HG03432 (cell line): ENCODE results near the gene GPBP1.

ENCODE experiments used
- ATAC-seq: cut with Tn5 transposase; IDR thresholded peaks from one replicate; pipeline ENCODE4 v1.9.1; 2021; ENCODE audit warnings: mild to moderate bottlenecking, moderate library complexity; ENCODE audit not compliant: unreplicated experiment

GPBP1 gene

DNA sequence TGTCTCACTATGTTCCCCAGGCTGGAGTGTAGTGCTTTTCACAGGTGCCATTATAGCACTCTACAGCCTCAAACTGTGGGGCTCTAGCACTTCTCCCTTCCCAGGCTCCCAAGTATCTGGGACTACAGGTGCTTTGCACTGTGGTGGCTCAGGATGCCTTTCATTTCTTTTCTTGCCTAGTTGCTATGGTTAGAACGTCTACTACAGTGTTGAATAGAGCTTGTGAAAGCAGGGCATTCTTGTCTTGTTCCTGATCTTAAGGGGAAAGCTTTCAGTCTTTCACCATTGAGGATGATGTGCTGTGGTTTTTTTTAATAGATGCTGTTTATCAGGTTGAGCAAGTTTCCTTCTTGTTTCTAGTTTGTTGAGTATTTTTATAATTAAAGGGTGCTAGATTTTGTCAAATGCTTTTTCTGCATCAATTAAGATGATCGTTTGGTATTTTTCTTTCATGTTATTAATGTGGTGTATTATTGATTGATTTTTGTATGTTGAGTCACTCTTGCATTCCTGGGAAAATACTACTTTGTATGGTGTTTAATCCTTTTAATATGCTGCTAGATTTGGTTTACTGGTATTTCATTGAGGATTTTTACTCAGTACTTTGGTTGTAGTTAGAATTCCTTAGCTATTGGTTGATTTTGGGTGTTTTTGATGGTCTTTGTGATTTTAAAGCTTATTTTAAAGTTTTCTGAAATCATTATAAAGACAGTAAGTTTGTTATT is 35.6 kb downstream of the GPBP1 start:
- ATAC-seq, result no peak

DNA sequence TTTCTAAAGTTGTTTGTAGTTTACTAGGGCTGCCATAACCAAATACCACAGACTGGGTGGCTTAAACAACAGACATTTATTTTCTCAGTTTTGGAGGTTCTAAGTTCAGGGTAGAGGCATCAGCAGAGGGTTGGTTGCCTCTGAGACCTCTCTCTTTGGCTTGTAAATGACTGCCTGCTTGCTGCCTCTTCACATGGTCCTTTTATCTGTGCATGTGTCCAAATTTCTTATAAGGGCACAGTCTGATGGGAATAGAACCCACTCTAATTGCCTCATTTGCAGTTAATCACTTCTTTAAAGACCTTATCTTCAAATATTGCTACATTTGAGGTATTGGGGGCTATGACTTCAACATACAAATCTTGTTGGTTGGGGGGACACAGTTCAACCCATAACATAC is 36.8 kb downstream of the GPBP1 start:
- ATAC-seq, result no peak

DNA sequence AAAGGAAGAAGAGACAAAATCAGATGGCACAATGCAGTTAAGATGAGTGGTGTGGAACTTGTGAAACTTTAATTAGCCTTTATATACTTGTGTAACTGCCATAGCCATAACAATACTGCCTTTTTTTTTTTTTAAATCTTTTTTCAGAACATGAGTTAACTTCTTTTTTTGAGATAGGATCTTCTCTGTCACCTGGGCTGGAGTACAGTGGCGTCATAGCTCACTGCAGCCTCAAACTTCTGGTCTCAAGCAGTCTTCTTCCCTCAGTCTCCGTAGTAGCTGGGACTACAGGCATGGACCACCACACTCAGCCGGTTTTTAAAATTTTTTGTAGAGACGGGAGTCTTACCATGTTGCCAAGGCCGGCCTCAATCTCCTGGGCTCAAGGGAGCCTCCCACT is 37.2 kb downstream of the GPBP1 start:
- no peak for ATAC-seq

DNA sequence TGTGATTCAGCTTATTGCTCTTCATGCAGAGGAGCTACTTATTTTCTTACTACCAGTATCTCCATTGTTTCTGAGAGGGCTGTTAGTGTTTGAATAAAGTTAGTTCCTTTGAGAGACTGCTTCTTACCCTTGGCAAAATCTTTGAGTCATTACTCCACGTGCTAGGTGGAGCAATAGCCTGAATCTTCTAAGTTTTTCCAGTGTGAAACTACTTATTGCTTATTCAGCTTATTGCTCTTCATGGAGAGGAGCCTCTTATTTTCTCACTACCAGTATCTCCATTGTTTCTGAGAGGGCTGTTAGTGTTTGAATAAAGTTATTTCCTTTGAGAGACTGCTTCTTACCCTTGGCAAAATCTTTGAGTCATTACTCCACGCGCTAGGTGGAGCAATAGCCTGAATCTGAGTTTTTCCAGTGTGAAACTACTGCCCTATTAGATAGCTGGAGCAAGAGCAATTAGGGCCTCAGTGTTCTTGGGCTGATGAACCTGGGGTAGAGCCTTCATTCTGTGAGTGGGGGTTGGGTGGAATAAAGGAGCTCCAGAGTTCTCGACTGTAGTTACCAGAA is 41.9 kb downstream of the GPBP1 start:
- no peak for ATAC-seq

DNA sequence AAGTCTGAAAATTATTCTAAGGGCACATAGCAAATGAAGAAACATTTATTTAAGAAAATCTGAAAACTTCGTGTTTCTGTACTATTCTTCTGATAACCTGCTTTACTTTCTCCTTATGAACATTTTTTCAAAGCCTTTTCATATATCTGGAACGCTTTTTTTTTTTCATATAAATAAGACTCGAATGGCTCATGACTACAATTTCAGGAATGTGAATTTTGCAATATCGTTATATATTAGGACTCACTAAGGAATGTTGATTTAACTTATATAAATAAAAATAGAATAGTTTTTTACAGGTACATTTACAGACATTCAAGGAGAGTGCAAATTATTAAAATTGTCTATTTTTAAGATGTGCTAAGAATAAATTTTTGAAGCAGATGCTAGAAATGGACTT is 42.9 kb downstream of the GPBP1 start:
- ATAC-seq, result no peak

DNA sequence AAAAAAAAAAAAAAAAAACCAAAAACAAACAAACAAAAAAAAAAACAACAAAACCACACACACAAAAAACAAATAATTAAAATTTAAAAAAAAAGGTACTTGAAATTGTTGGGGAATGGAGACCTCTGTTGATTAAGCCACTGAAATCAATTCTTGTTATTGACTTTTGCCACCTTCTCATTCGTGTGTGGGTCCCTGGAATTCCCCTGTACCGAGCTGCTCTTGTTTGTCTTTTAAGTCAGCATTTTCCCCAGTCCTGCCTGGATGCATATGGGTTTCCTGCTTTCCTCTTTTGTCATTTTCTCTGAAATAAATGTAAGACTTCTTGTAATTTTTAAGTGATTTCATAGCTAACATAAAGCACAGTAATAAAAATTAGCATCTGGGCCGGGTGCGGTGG is 45.5 kb downstream of the GPBP1 start:
- ATAC-seq, result no peak

DNA sequence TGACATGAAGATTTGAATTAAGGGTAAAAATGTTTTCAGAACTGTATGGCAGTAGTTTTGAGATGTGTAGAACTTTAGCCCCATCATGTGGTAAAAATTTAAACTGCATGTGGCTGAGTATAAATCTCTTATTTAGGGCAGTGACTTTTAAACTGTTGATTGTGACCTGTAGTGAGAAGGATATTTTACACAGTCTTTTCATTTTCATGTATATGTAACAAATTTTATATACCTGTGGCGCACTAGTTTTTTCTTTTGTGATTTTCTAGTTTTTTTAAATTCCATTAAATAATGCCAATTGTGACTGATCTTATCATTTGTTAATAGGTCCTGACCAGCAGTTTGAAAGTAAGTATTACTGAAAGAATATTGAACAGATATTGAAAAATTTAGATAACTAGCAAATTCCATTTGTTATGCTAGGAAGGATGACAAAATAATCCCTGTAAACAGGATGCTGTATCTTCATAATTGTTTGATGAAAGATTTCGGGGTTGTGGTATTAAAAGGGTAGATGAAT is 47.2 kb downstream of the GPBP1 start:
- ATAC-seq, result peak; percentile 65

DNA sequence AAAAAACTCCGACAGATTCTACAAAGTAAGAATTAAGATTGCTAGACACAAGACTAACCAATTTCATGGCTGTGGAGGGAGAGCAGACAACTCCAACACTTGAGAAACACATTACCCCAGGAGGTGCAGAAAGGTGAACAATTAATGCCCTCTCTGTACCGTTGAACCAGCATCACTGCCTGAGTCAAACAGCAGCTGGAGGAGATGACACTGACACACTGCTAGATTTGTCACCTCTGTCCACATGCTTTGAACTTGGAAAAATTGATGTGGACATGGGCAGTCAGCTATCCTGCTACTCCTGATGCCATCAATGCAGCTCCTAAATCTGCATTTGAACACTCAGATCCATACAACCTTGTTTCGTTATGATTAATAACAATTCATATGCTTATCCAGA is 51.7 kb downstream of the GPBP1 start:
- no peak for ATAC-seq

DNA sequence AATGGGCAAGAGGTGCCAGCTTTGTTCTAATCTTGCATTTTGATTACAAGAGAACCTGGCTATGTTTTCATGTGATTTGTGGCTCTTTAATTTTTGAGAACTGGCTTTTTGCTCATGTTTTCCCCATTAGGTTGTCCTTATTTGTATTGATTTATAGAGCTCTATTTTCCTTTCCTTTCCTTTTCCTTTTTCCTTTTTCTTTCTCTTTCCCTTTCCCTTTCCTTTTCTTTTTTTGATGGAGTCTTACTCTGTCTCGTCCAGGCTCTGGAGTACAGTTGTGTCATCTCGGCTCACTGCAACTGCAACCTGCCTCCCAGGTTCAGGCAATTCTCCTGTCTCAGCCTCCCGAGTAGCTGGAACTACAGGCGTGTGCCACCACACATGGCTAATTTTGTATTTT is 55.5 kb downstream of the GPBP1 start:
- no peak for ATAC-seq

DNA sequence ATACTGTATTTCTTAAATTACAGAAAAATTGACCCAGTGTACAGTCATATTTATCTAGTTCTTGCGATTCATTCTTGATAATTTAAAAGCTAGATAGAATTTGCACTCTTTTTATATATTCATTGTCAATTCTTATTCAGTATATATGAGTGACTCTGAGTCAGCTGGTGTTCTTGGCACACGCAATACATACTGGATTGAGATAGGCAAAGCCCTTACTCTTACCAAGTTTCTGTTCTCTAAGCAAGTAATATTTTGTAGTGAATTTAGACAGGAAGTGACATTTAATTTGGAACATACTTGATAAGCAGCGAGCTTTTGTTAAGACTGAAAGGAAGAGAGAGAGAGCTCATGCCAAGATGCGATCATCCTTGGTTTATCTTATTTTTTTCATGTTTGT is 57.7 kb downstream of the GPBP1 start:
- no peak for ATAC-seq

DNA sequence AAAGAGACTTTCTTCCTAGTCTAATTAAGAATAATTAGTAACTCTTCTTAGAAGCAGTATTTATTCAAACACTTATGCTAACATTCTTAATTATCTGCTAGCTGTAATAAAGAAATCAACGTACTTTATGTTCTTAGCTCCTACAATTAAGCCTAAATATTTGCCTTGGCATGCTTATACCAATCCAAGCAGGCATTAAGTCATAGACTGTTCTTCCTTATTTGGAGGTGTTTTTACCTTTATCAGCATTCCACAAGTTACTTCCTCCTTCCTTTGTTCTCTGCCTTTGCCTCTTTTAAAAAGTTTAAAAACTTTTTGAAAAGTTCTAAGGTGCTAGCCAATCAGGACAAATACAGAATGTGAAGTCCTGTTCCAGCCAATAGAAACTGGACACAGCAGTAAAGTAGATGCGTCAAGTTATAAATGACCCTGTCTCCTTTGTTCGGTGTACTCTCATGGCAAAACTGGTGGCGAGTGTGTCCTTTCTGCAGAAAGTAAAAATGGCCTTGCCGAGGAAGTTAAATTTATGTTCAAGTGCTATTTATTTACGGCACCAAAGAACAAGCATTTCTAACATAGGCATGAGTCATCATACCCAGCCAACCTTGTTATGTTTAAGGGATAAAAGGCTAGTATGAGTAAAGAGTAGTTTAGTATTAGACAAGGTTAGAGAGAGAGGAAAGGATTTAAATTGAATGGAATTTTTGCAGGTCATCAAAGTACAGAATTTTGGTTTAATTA is 58.6 kb downstream of the GPBP1 start:
- no peak for ATAC-seq

DNA sequence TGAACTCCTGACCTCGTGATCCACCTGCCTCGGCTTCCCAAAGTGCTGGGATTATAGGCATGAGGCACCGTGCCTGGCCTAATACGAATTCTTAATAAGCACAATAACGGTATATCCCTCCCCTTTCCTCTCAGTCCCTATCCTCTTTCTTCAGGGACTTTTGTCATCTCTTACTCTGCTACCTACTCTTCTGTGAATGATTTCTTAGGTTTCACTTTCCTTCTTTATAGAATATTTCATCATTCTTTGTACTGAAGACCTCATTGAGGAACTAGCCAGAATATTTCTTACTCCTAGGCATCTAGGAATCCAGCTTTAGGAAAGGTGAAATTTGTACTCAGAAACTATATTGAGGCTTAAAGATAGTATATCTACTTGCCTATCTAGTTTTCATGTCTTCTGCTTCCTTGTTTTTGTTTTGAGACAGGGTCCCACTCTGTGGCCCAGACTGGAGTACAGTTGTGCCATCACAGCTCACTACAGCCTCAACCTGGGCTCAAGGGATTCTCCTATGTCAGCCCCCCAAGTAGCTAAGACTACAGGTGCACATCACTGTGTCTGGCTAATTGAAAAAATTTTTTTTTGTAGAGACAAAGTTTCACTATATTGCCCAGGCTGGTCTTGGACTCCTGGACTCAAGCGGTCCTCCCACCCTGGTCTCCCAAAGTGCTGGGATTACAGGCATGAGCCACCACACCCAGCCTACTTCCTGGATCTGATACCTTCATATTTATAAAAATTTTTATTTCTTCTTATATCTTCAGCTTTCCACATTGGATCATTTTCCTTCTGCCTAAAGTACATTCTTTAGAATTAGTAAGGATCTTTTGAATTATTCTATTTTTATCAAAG is 69.7 kb downstream of the GPBP1 start:
- ATAC-seq, result peak; percentile 91

DNA sequence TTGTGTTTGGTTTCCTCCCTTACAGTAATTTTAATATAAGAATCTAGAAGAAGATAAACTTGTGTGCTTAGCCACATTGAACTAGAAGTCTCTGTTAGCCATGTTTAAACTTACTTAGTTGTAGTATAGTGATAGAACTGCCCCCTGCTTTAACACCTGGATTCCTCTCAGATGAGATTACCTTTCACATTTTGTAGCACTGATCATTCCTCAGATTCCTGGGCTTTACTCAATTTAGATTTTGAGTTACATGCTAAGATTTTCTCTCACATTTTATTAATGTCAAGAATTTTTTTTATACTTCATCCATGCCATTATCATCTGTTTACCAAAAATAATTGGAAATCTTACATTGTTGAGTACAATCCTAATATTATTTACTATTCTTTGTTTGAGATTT is 70.5 kb downstream of the GPBP1 start:
- no peak for ATAC-seq

DNA sequence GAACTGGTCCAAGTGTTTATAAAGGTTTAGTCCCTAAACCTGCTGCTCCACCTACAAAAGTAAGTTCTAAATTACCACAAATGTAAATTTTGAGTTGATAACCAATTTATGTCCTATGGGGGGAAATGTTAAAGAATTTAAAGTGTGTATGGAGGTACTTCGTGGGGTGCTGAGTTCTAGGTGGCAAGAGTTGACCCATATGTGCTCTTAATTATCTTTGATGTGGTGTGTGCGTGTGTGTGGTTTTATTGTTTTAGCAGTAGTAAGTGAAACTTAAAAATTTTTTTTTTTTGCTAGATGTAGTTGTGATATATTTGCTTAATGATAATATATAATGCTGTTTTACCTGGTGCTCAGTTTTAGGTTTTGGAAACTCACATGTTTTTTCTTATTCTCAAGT is 72.6 kb downstream of the GPBP1 start:
- no peak for ATAC-seq

DNA sequence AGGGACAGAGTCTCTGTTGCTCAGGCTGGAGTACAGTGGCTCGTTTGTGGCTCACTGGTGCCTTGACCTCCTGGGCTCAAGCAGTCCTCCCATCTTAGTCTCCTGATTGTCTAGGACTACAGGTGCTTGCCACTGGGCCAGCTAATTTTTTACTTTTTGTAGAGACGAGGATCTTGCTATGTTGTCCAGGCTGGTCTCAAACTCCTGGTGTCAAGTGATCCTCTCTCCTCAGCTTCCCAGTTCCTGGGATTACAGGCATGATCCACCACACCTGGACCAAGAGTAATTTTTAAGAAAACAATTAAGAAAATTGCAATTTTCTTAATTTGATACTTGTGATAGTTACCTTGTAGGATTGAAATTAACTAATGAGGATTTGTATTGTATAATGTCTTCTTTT is 73.9 kb downstream of the GPBP1 start:
- ATAC-seq, result no peak

DNA sequence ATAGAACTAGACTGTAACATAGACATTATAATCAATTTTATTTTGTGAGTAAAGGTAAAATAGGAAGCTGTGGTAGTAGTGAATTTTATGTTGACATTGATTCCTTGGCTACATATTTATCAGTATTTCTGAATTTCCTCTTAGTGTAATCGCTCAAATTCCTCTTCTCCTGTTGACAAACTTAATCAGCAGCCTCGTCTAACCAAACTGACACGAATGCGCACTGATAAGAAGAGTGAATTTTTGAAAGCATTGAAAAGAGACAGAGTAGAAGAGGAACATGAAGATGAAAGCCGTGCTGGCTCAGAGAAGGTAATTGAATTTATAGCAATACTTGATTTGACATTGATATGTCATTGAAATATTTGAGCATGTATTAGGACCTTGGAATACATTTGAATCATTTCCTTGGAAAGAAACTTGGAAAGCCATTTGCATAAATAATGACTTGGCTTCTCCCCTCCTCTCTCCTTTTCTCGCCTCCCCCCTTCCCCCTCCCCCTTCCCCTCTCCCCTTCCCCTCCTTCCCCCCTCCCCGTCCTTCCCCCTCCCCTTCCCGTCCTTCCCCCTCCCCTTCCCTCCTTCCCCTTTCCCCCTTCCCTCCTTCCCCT is 75.5 kb downstream of the GPBP1 start:
- ATAC-seq, result no peak

DNA sequence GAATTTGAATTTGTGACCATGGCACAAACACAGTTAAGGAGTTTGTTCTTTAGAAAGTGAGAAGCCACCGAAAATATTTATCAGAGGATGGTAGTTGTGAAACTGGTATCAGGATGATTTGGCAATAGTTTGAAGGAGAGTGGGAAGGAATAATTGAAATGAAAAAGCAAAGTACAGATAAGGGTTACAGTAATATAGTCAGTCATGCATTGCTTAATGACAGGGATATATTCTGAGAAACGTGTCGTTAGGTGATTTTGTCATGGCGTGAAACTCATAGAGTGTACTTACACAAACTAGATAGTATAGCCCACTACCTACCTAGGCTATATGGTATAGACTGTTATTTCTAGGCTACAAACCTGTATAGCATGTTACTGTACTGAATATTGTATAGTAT is 84.2 kb downstream of the GPBP1 start:
- no peak for ATAC-seq

DNA sequence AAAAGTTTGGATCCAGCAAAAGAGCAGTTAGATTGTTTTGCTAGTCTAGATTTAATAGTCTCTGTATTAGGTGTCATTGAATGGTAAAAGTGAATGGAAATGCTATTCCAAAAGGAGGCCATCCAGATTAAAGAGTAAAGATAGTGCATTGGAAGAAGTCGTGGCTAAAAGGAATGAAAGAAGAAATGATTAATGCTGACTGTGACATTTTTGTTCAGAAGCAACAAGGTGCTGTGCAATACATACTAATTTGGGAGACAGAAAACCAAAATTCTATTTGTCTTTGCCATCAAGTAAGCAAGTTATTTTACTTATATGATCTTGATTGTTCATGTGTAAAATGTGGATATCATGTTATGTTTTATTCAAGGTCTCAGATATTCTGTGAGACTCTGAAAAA is 85.1 kb downstream of the GPBP1 start:
- ATAC-seq, result no peak

DNA sequence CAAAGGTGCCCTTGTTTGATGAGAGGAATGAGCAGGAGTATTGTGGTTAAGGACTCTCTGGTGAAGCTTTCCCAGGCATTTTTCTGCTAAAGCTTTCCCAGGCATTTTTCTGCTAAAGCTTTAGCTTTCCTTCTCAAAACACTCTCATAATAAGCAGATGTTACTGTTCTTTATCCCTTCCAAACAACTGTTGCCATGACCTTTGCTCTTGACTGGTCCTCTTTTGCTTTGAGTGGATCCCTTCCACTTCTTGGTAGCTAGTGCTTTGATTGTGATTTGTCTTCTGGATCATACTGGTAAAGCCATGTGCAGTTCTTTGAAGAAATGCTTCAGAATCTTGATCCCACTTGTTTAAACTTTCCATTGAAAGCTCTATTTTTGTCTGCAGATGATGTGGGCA is 85.8 kb downstream of the GPBP1 start:
- no peak for ATAC-seq

DNA sequence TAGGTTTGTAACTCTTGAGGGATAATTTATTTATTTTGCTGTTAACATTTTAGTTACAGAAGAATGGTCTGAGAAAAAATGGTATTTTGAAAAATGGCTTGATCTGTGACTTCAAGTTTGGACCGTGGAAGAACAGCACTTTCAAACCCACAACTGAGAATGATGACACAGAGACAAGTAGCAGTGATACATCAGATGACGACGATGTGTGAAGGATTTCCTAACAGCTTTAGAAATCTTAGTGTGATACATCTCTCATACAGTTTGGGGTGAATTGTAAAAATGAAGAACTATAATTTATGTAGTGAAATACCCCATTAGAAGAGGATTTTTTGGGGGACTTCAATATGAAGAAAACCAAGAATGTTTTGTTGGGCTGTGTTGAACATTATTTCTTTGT is 88.7 kb downstream of the GPBP1 start:
- ATAC-seq, result no peak

DNA sequence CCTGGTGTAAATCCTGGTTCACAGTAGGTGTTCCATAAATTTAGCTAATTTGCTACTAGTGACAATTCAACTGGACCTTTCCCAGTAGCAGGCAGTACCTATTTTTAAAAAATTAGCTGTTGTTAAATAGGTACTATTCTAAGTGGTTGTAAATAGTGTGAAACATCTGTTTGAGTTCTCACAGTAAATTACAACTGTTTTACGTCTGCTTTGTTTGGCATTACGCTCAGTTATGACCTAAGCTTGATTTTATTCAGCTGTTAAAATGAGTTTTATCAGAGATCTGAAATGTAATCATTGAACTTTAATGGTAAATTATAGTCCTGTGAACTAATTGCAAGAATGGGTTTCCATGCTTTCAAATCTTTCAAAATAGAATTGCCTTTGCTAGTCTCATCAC is 93.9 kb downstream of the GPBP1 start:
- ATAC-seq, result no peak
